SU-DHL-6 (cell line): ENCODE results near the gene ACKR3.

ENCODE experiments used
- EZH2phosphoT487 ChIP-seq: fragments of 200-600 bp; sonication (generic), shearing (Covaris generic); conservative IDR thresholded peaks from 2 replicates; pipeline ENCODE4 v1.6.1; 2018; ENCODE audit warnings: mild to moderate bottlenecking, antibody characterized with exemption, low read length, moderate library complexity, mixed read lengths
- TF ChIP-seq, protein P1 (sequence below): fragments of 200-600 bp; sonication (generic); IDR thresholded peaks from one replicate; pipeline ENCODE4 v1.5.1; 2017; ENCODE audit warnings: antibody characterized with exemption, mild to moderate bottlenecking, low read length, moderate library complexity; ENCODE audit not compliant: insufficient read depth, poor library complexity, severe bottlenecking

GRCh38 chr2:236535024-236535423, 34.6 kb upstream of the ACKR3 start:
- TF ChIP-seq, protein P1, sequence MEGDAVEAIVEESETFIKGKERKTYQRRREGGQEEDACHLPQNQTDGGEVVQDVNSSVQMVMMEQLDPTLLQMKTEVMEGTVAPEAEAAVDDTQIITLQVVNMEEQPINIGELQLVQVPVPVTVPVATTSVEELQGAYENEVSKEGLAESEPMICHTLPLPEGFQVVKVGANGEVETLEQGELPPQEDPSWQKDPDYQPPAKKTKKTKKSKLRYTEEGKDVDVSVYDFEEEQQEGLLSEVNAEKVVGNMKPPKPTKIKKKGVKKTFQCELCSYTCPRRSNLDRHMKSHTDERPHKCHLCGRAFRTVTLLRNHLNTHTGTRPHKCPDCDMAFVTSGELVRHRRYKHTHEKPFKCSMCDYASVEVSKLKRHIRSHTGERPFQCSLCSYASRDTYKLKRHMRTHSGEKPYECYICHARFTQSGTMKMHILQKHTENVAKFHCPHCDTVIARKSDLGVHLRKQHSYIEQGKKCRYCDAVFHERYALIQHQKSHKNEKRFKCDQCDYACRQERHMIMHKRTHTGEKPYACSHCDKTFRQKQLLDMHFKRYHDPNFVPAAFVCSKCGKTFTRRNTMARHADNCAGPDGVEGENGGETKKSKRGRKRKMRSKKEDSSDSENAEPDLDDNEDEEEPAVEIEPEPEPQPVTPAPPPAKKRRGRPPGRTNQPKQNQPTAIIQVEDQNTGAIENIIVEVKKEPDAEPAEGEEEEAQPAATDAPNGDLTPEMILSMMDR, result no peak
- TF ChIP-seq EZH2phosphoT487, result no peak
